Activated T-cell treated with anti-CD3 and anti-CD28 coated beads, Interleukin-2, amount 50 U/mL, for 48 hours (primary cell): ENCODE results near the gene L3MBTL2.
A peak's percentile ranks its signal among the peaks of the same experiment; 100 is the strongest.
"Not testable (repeated sequence)": the region's sequence is repeated elsewhere in the genome, so short reads cannot be mapped to it uniquely, and the experiment has no call there.

Source experiments
- DNase-seq, 2 experiments: peaks; one replicate each; pipeline ENCODE4 v3.0.0-alpha.2; 2020

Gene L3MBTL2

GRCh38 chr22:41204992-41205900 is at the start of gene L3MBTL2:
Gene L3MBTL2, plus strand, starts transcription at chr22:41205312. Its CDS starts 51 bp downstream, at chr22:41205363.
- peak; percentile 99 for DNase-seq

- no peak for DNase-seq
Observed at GRCh38 chr22:41157083-41157482, 48.0 kb upstream of the L3MBTL2 start.

- no peak for DNase-seq
Observed at GRCh38 chr22:41169157-41169556, 36.0 kb upstream of the L3MBTL2 start.

GRCh38 chr22:41171996-41172395 is 33.1 kb upstream of the L3MBTL2 start:
- DNase-seq: no peak

- DNase-seq: no peak
Observed at GRCh38 chr22:41175546-41175945, 29.6 kb upstream of the L3MBTL2 start.

GRCh38 chr22:41177040-41177621 is 28.0 kb upstream of the L3MBTL2 start:
- no peak for DNase-seq

- no peak for DNase-seq
Observed at GRCh38 chr22:41177622-41178424, 27.3 kb upstream of the L3MBTL2 start.

GRCh38 chr22:41178425-41178975 is 26.6 kb upstream of the L3MBTL2 start:
- no peak for DNase-seq

- not testable (repeated sequence) for DNase-seq
Observed at GRCh38 chr22:41180362-41180761, 24.8 kb upstream of the L3MBTL2 start.

- no peak for DNase-seq
Observed at GRCh38 chr22:41180926-41181325, 24.2 kb upstream of the L3MBTL2 start.

- DNase-seq: no peak
Observed at GRCh38 chr22:41181349-41182241, 23.5 kb upstream of the L3MBTL2 start.

- no peak for DNase-seq
Observed at GRCh38 chr22:41184679-41185078, 20.4 kb upstream of the L3MBTL2 start.

- DNase-seq: no peak
Observed at GRCh38 chr22:41191467-41191866, 13.6 kb upstream of the L3MBTL2 start.

GRCh38 chr22:41193829-41194228 is 11.3 kb upstream of the L3MBTL2 start:
- DNase-seq: no peak

GRCh38 chr22:41197038-41197972 is 7.8 kb upstream of the L3MBTL2 start:
- peak; percentile 90 for DNase-seq

GRCh38 chr22:41198027-41198580 is 7.0 kb upstream of the L3MBTL2 start:
- DNase-seq: peak; percentile 67 to 74

GRCh38 chr22:41201141-41201540 is 4.0 kb upstream of the L3MBTL2 start:
- DNase-seq: no peak

GRCh38 chr22:41203118-41203517 is 2.0 kb upstream of the L3MBTL2 start:
- DNase-seq: no peak

GRCh38 chr22:41204066-41204465 is 1.0 kb upstream of the L3MBTL2 start:
- DNase-seq: no peak

- no peak for DNase-seq
Observed at GRCh38 chr22:41206719-41207118, 1.6 kb downstream of the L3MBTL2 start.

GRCh38 chr22:41215409-41215808 is 10.3 kb downstream of the L3MBTL2 start:
- DNase-seq: no peak
